Activated naive CD4-positive, alpha-beta T cell treated with anti-CD3 and anti-CD28 coated beads, Interleukin-2, amount 10 ng/mL, durations not matched to agents 7 days and 5 days (primary cell): Measurements from ENCODE around the gene CALCA.

Experiments
- CTCF ChIA-PET: fragments of 350-600 bp; sonication (Branson Sonifier 250); formaldehyde crosslinking; loops from one replicate; lab custom pipeline; 2021; ENCODE audit warnings: antibody characterized with exemption; lab: Charles Lee
- DNase-seq: peaks from one replicate; pipeline ENCODE4 v3.0.0-alpha.2; 2020
- H3K27ac Mint-ChIP-seq: one replicate; pipeline ENCODE4 v1.8.0; 2021; ENCODE audit warnings: mild to moderate bottlenecking, moderate library complexity, mixed read lengths
- H3K27me3 Mint-ChIP-seq: one replicate; pipeline ENCODE4 v1.8.0; 2021; ENCODE audit warnings: mild to moderate bottlenecking, mixed read lengths
- H3K36me3 Mint-ChIP-seq: one replicate; pipeline ENCODE4 v1.8.0; 2021; ENCODE audit warnings: mixed read lengths
- H3K4me1 Mint-ChIP-seq: one replicate; pipeline ENCODE4 v1.8.0; 2021; ENCODE audit warnings: mixed read lengths
- H3K4me3 Mint-ChIP-seq: one replicate; pipeline ENCODE4 v1.8.0; 2021; ENCODE audit warnings: mild to moderate bottlenecking, moderate library complexity, mixed read lengths
- H3K9me3 Mint-ChIP-seq: one replicate; pipeline ENCODE4 v1.8.0; 2021; ENCODE audit warnings: mixed read lengths

CALCA gene

DNA sequence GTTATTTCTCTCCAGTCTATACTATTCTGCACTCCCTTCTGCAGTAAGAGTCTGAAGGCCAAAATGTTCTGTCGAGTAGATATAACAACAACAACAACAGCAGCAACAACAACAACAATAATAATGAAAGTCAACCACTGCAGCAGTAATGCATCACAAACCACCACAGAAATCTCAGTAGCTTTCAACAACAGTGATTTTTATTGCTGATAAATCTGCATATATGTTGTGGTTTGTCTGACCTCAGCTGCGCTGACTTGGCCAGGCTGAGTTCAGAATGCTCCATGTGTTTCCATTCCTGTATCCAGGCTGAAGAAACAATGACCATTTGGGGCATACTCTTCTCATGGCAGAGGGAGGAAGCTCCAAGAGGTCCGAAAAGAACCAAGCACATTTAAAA, 47.8 kb downstream of the CALCA start:
- no peaks in the 10 kb centered on the region for H3K27me3 Mint-ChIP-seq
- DNase-seq, result no peak
- no peak overlapping the region for H3K27ac Mint-ChIP-seq
- CTCF ChIA-PET, result interaction anchor here (0.9 to 2.1 kb wide), 2 partner anchors 16 to 82 kb away, joined by 3 to 6 read pairs; no protein-coding TSS in a partner anchor
- peaks cover 7% of the 10 kb centered on the region for H3K9me3 Mint-ChIP-seq
- H3K4me1 Mint-ChIP-seq, result no peaks in the 10 kb centered on the region
- H3K36me3 Mint-ChIP-seq, result no peaks in the 10 kb centered on the region
- no peak overlapping the region for H3K4me3 Mint-ChIP-seq
